H9 (cell line): ENCODE results near the gene SUPT6H. TPM values are rescaled to one million over a fixed set of nuclear protein-coding genes. Genes with fewer than 3 reads are reported as not detected.
A peak's percentile ranks its signal among the peaks of the same experiment; 100 is the strongest.

ENCODE experiments used
- DNase-seq: peaks from one replicate; pipeline ENCODE4 v3.0.0-alpha.2; 2017
- H2AFZ ChIP-seq: one replicate; pipeline ENCODE4 v1.6.1; 2013; ENCODE audit warnings: mild to moderate bottlenecking, low read length, control low read depth, moderate library complexity
- H2AK5ac ChIP-seq: 2 replicates; pipeline ENCODE4 v1.6.1; 2013; ENCODE audit warnings: low read length, control low read depth, mixed read lengths; ENCODE audit not compliant: insufficient read length
- H2BK120ac ChIP-seq: one replicate; pipeline ENCODE4 v1.6.1; 2013; ENCODE audit warnings: low read depth, mild to moderate bottlenecking, low read length, control low read depth, inconsistent platforms; ENCODE audit not compliant: poor library complexity, severe bottlenecking
- H2BK12ac ChIP-seq: 2 replicates; pipeline ENCODE4 v1.6.1; 2013; ENCODE audit warnings: low read length, control low read depth, mixed read lengths, low read depth; ENCODE audit not compliant: insufficient read length
- H2BK15ac ChIP-seq: 2 replicates; pipeline ENCODE4 v1.6.1; 2013; ENCODE audit warnings: low read depth, low read length, control low read depth
- H2BK20ac ChIP-seq: one replicate; pipeline ENCODE4 v1.6.1; 2013; ENCODE audit warnings: low read depth, mild to moderate bottlenecking, low read length, control low read depth, inconsistent platforms; ENCODE audit not compliant: poor library complexity, severe bottlenecking
- H2BK5ac ChIP-seq: 2 replicates; pipeline ENCODE4 v1.6.1; 2013; ENCODE audit warnings: low read length, control low read depth, mixed read lengths; ENCODE audit not compliant: insufficient read length
- H3K14ac ChIP-seq: 2 replicates; pipeline ENCODE4 v1.6.1; 2013; ENCODE audit warnings: low read length, control low read depth; ENCODE audit not compliant: insufficient read depth
- H3K18ac ChIP-seq: 2 replicates; pipeline ENCODE4 v1.6.1; 2013; ENCODE audit warnings: low read depth, mild to moderate bottlenecking, mixed read lengths, low read length, control low read depth; ENCODE audit not compliant: insufficient read length
- H3K23ac ChIP-seq: 2 replicates; pipeline ENCODE4 v1.6.1; 2013; ENCODE audit warnings: low read length, control low read depth, mixed read lengths, low read depth; ENCODE audit not compliant: insufficient read length
- H3K23me2 ChIP-seq: 2 replicates; pipeline ENCODE4 v1.6.1; 2013; ENCODE audit warnings: low read depth, mild to moderate bottlenecking, mixed read lengths, low read length, control low read depth; ENCODE audit not compliant: insufficient read length, poor library complexity, severe bottlenecking
- H3K27ac ChIP-seq: 2 replicates; pipeline ENCODE4 v1.5.1; 2013; ENCODE audit warnings: low read length, control low read depth, mixed read lengths, low read depth; ENCODE audit not compliant: insufficient read length
- H3K27me3 ChIP-seq: 2 replicates; pipeline ENCODE4 v1.6.1; 2013; ENCODE audit warnings: low read length, control low read depth, inconsistent platforms; ENCODE audit not compliant: insufficient read depth
- H3K4ac ChIP-seq: 2 replicates; pipeline ENCODE4 v1.6.1; 2013; ENCODE audit warnings: low read depth, mild to moderate bottlenecking, control low read depth, inconsistent platforms, low read length, moderate library complexity
- H3K4me1 ChIP-seq: 2 replicates; pipeline ENCODE4 v1.6.1; 2013; ENCODE audit warnings: low read length, control low read depth, inconsistent platforms; ENCODE audit not compliant: insufficient read depth
- H3K4me2 ChIP-seq: 2 replicates; pipeline ENCODE4 v1.6.1; 2013; ENCODE audit warnings: low read length, control low read depth, mixed read lengths; ENCODE audit not compliant: insufficient read length, insufficient read depth
- H3K56ac ChIP-seq: 2 replicates; pipeline ENCODE4 v1.6.1; 2013; ENCODE audit warnings: low read depth, mild to moderate bottlenecking, mixed read lengths, low read length, control low read depth; ENCODE audit not compliant: insufficient read length
- H3K79me1 ChIP-seq: 2 replicates; pipeline ENCODE4 v1.6.1; 2013; ENCODE audit warnings: low read depth, mild to moderate bottlenecking, moderate library complexity, low read length, control low read depth, inconsistent platforms; ENCODE audit not compliant: insufficient read depth, poor library complexity, severe bottlenecking
- H3K79me2 ChIP-seq: 2 replicates; pipeline ENCODE4 v1.6.1; 2013; ENCODE audit warnings: low read length, control low read depth, inconsistent platforms; ENCODE audit not compliant: insufficient read depth
- H3K9ac ChIP-seq: 2 replicates; pipeline ENCODE4 v1.6.1; 2013; ENCODE audit warnings: low read length, control low read depth, mixed read lengths; ENCODE audit not compliant: insufficient read length; ENCODE audit errors: extremely low read depth
- H3K9me3 ChIP-seq: one replicate; pipeline ENCODE4 v1.6.1; 2013; ENCODE audit warnings: low read depth, low read length, inconsistent platforms; ENCODE audit not compliant: control insufficient read depth
- H3T11ph ChIP-seq: one replicate; pipeline ENCODE4 v1.6.1; 2013; ENCODE audit warnings: mild to moderate bottlenecking, low read length, control low read depth, inconsistent platforms
- H4K20me1 ChIP-seq: one replicate; pipeline ENCODE4 v1.6.1; 2013; ENCODE audit not compliant: control insufficient read depth, insufficient read length, insufficient read depth
- H4K5ac ChIP-seq: 2 replicates; pipeline ENCODE4 v1.6.1; 2013; ENCODE audit warnings: low read depth, mild to moderate bottlenecking, mixed read lengths, low read length, control low read depth; ENCODE audit not compliant: insufficient read length
- H4K8ac ChIP-seq: replicated peaks from 2 replicates; pipeline ENCODE4 v1.6.1; 2013; ENCODE audit warnings: low read length, control low read depth, mixed read lengths, low read depth; ENCODE audit not compliant: insufficient read length
- H4K91ac ChIP-seq: 2 replicates; pipeline ENCODE4 v1.6.1; 2013; ENCODE audit warnings: low read depth, mild to moderate bottlenecking, moderate library complexity, mixed read lengths, low read length, control low read depth; ENCODE audit not compliant: insufficient read length
- H3K27ac Mint-ChIP-seq, 3 experiments: 2 replicates in 2 of 3; 3 replicates in 1 of 3; pipeline ENCODE4 v1.8.0; 2020 to 2021; ENCODE audit warnings: mixed read lengths in 3 of 3, mild to moderate bottlenecking in 1 of 3, moderate library complexity in 1 of 3
- H3K27me3 Mint-ChIP-seq: 2 replicates; pipeline ENCODE4 v1.8.0; 2021; ENCODE audit warnings: low read depth, mild to moderate bottlenecking, moderate library complexity, mixed read lengths
- H3K36me3 Mint-ChIP-seq, 3 experiments: 2 replicates in 2 of 3; 3 replicates in 1 of 3; pipeline ENCODE4 v1.8.0; 2020 to 2021; ENCODE audit warnings: low read depth in 3 of 3, mixed read lengths in 3 of 3; ENCODE audit not compliant: insufficient read depth in 1 of 3
- H3K4me1 Mint-ChIP-seq, 2 experiments: 2 replicates each; pipeline ENCODE4 v1.8.0; 2020; ENCODE audit warnings: mixed read lengths in 2 of 2
- H3K4me3 Mint-ChIP-seq, 2 experiments: 2 replicates in 1 of 2; 3 replicates in 1 of 2; pipeline ENCODE4 v1.8.0; 2020 to 2021; ENCODE audit warnings: mild to moderate bottlenecking in 2 of 2, mixed read lengths in 2 of 2, moderate library complexity in 1 of 2
- H3K9me3 Mint-ChIP-seq, 2 experiments: 2 replicates in 1 of 2; 3 replicates in 1 of 2; pipeline ENCODE4 v1.8.0; 2020; ENCODE audit warnings: mild to moderate bottlenecking in 2 of 2, mixed read lengths in 2 of 2, moderate library complexity in 1 of 2
- CTCF ChIP-seq: fragments of 200-600 bp; sonication (generic); conservative IDR thresholded peaks from 3 replicates; pipeline ENCODE4 v1.8.0; 2021; ENCODE audit warnings: antibody characterized with exemption, mild to moderate bottlenecking
- WGBS: extraction: QIAGEN DNeasy Blood & Tissue Kit; methylation state at CpG from one replicate; pipeline ENCODE4 v1.1.7; 2013; ENCODE audit warnings: missing lambda C conversion rate, low lambda C conversion rate, mixed read lengths; ENCODE audit not compliant: insufficient read length; ENCODE audit errors: extremely low coverage; 5-methylcytosine and 5-hydroxymethylcytosine counted together
- total RNA-seq: library from RNA; stranded (reverse); gene quantifications from 2 replicates; pipeline ENCODE4 v1.2.1, GENCODE V29; 2021

Gene SUPT6H
- total RNA-seq, 1 experiment from 2014 or later = 85.8 TPM

- peak overlapping the region; percentile 90 for H3K4me2 ChIP-seq
- H4K91ac ChIP-seq = no peak overlapping the region
- H3K4me1 ChIP-seq = 0 out of 2 replicates have a peak, but pooled peaks cover 7% of the 10 kb centered on the region
- H3K23me2 ChIP-seq = peaks cover 39% of the 10 kb centered on the region
- no peak overlapping the region for H2BK12ac ChIP-seq
- H3K9me3 ChIP-seq = no peaks in the 10 kb centered on the region
- no peak for TF ChIP-seq CTCF
- no peaks in the 10 kb centered on the region; the same call in 1 of the 2 replicates for H3K27me3 Mint-ChIP-seq
- no CpG with 5 or more reads among the region's 7 CpGs for WGBS
- peak overlapping the region in 2 of 3 experiments; percentile 68 to 95; a peak in 3 of 7 replicates for H3K27ac Mint-ChIP-seq
- H3K9ac ChIP-seq = peak overlapping the region; percentile 28
- no peaks in the 10 kb centered on the region for H3K27me3 ChIP-seq
- H2BK20ac ChIP-seq = no peak overlapping the region
- peaks cover 45 to 56% (median 49%) of the 10 kb centered on the region in 3 experiments for H3K36me3 Mint-ChIP-seq
- H2BK120ac ChIP-seq = no peak overlapping the region
- no peak overlapping the region for H3K4ac ChIP-seq
- no peak for DNase-seq
- H2BK5ac ChIP-seq = no peak overlapping the region
- no peak overlapping the region for H4K8ac ChIP-seq
- no peak overlapping the region for H3K27ac ChIP-seq
- no peak overlapping the region for H3K23ac ChIP-seq
- H4K5ac ChIP-seq = no peak overlapping the region
- H3K79me1 ChIP-seq = peaks cover 3% of the 10 kb centered on the region
- peaks cover 14% of the 10 kb centered on the region; the same call in 1 of the 2 replicates for H3K79me2 ChIP-seq
- no peak overlapping the region for H3K56ac ChIP-seq
- no peak overlapping the region for H2AK5ac ChIP-seq
- H2BK15ac ChIP-seq = no peak overlapping the region
- peak overlapping the region; percentile 99 for H3K4me3 Mint-ChIP-seq
- H4K20me1 ChIP-seq = no peaks in the 10 kb centered on the region
- no peak overlapping the region for H2AFZ ChIP-seq
- no peak overlapping the region for H3K18ac ChIP-seq
- H3K14ac ChIP-seq = no peak overlapping the region
- peaks cover 41 to 62% of the 10 kb centered on the region in 2 experiments for H3K4me1 Mint-ChIP-seq
- no peaks in the 10 kb centered on the region; a peak in 2 of 5 replicates for H3K9me3 Mint-ChIP-seq
- no peak overlapping the region for H3T11ph ChIP-seq
These were observed 60.6 kb downstream of the SUPT6H start for GRCh38 chr17:28722417-28723158.
